ENCODE measurements around the gene CACFD1. TPM values are rescaled to one million over a fixed set of nuclear protein-coding genes. Genes with fewer than 3 reads are reported as not detected.

Gene CACFD1
- polyA plus RNA-seq, 3 donors, result 5.0 to 6.7 (median 5.1) TPM

DNA sequence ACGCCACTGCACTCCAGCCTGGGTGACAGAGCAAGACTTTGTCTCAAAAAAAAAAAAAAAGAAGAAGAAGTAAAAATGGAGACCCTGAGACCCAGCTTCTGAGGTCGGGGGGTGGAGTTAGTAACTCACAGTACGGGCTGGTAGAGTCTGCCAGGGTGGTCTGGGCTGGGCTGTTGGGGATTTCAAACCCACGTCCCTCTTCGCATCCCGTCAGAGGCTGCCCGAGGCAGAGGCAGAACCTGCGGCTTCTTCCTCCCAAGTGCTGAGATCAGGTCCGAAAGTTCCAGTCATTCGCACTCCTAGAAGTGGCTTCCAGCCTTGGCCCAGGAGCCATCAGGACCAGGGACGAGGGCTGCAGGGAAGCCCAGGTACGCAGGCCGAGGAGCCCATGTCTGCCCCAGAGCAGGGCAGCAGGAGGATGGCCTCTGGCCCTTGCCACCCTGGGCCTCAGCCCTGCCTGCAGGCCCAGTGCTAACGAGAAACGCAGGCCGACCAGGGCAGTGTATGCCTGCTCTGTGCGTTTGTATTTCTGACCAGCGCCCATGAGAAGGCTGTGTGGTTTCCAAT, 29.0 kb downstream of the CACFD1 start:
- Histone ChIP-seq H3K27ac (ENCODE audit: low read depth in 1 of 2, low read length in 2 of 2) (no peak overlapping the region), H3K27me3 (ENCODE audit: control insufficient read depth in 2 of 2, insufficient read depth in 2 of 2, low read length in 2 of 2) (no peaks in the 10 kb centered on the region), H3K36me3 (replicated peaks in 1 of 2; ENCODE audit: control insufficient read depth in 1 of 2, insufficient read depth in 2 of 2, low read length in 2 of 2) (no peaks in the 10 kb centered on the region), H2AFZ (ENCODE audit: insufficient read depth, low read depth, low read length, poor library complexity, severe bottlenecking) (no peak overlapping the region), H3K9ac (ENCODE audit: insufficient read depth, low read length, poor library complexity, severe bottlenecking) (no peak overlapping the region), H3K4me3 (replicated peaks in 1 of 3; ENCODE audit: low read depth in 2 of 3, low read length in 3 of 3) (no peak overlapping the region), H3K79me2 (ENCODE audit: insufficient read depth, low read length) (no peaks in the 10 kb centered on the region), H3K4me1 (ENCODE audit: control insufficient read depth in 1 of 2, insufficient read depth in 2 of 2, low read length in 2 of 2) (peaks cover 6 to 8% of the 10 kb centered on the region in 2 donors), H3K9me3 (replicated peaks in 1 of 2; ENCODE audit: control insufficient read depth in 1 of 2, insufficient read depth in 1 of 2, low read length in 2 of 2) (no peaks in the 10 kb centered on the region), H4K20me1 (ENCODE audit: insufficient read depth, low read length) (no peaks in the 10 kb centered on the region), H3K4me2 (replicated peaks; ENCODE audit: extremely low read depth, low read length, poor library complexity, severe bottlenecking) (no peak overlapping the region)
- TF ChIP-seq, protein P1, sequence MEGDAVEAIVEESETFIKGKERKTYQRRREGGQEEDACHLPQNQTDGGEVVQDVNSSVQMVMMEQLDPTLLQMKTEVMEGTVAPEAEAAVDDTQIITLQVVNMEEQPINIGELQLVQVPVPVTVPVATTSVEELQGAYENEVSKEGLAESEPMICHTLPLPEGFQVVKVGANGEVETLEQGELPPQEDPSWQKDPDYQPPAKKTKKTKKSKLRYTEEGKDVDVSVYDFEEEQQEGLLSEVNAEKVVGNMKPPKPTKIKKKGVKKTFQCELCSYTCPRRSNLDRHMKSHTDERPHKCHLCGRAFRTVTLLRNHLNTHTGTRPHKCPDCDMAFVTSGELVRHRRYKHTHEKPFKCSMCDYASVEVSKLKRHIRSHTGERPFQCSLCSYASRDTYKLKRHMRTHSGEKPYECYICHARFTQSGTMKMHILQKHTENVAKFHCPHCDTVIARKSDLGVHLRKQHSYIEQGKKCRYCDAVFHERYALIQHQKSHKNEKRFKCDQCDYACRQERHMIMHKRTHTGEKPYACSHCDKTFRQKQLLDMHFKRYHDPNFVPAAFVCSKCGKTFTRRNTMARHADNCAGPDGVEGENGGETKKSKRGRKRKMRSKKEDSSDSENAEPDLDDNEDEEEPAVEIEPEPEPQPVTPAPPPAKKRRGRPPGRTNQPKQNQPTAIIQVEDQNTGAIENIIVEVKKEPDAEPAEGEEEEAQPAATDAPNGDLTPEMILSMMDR (IDR thresholded peaks at IDR 0.05), result no peak
- H3K9me3 Mint-ChIP-seq, result peaks cover 0 to under 1% (median 0%) of the 10 kb centered on the region in 7 donors
- no peak overlapping the region for H3K4me3 Mint-ChIP-seq
- peaks cover 5 to 13% (median 7%) of the 10 kb centered on the region in 3 donors for H3K27me3 Mint-ChIP-seq (ENCODE audit: low read depth in 3 of 3)
- intact Hi-C loops (cut with micrococcal nuclease), result loop anchor here in 1 of 2 donors (10.0 kb wide), 1 partner anchor 464 kb away; no protein-coding TSS in a partner anchor
- no peaks in the 10 kb centered on the region for H3K36me3 Mint-ChIP-seq
- WGBS (ENCODE audit: insufficient coverage), result 91% methylated on average over 17 of the region's 18 CpGs
- H3K27ac Mint-ChIP-seq, result no peak overlapping the region
- peaks cover 5% of the 10 kb centered on the region for H3K4me1 Mint-ChIP-seq
- DNase-seq, result no peak

DNA sequence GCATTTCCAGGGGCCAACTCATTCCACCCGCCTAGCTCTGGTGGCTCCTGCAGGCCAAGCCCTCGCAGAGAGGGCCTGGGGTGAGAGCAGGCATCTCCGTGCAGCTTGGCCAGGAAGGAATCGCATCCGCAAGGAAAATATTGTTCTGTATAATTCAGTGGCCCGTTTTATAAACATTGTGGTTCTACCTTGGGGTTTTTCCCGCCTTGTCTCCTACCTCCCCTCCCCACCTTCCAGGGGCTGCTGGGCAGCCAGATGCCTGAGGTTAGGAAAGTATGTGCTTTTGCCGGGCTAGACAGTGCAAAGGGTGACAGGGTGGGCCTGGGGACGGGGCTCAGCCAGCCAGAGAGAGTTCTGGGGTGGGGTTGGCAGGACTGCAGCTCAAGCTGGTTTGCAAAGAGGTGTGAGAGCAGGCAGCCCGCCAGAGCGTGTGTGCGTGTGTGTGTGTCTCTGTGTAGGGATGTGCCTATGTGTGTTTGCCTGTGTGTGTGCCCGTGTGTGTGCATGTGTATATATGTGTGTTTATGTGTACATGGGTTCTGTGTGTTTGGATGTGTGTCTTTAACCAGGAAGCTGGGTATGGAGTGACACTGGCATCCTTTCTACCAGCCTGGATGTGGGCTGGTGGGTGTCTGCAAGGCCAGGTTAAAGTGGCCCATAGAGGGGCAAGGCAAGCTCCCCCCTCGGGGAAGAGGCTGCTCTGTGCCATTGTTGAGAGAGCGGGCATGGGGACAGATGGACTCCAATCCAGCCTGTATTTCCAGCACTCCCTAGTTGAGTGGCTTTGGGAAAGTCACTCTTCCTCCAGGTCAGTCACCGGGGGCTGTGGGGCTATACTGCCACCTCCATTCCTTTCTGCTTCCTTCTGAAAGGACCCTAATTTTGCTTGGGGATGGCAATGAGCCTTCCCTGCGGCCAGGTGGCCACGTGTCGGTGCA, 29.7 kb downstream of the CACFD1 start:
- Histone ChIP-seq H4K20me1 (ENCODE audit: insufficient read depth, low read length) (no peaks in the 10 kb centered on the region), H3K9me3 (replicated peaks in 1 of 2; ENCODE audit: control insufficient read depth in 1 of 2, insufficient read depth in 1 of 2, low read length in 2 of 2) (no peaks in the 10 kb centered on the region), H3K27ac (ENCODE audit: low read depth in 1 of 2, low read length in 2 of 2) (no peak overlapping the region), H3K27me3 (ENCODE audit: control insufficient read depth in 2 of 2, insufficient read depth in 2 of 2, low read length in 2 of 2) (no peaks in the 10 kb centered on the region), H3K79me2 (ENCODE audit: insufficient read depth, low read length) (no peaks in the 10 kb centered on the region), H2AFZ (ENCODE audit: insufficient read depth, low read depth, low read length, poor library complexity, severe bottlenecking) (no peak overlapping the region), H3K36me3 (replicated peaks in 1 of 2; ENCODE audit: control insufficient read depth in 1 of 2, insufficient read depth in 2 of 2, low read length in 2 of 2) (no peaks in the 10 kb centered on the region), H3K4me3 (replicated peaks in 1 of 3; ENCODE audit: low read depth in 2 of 3, low read length in 3 of 3) (no peak overlapping the region), H3K4me1 (ENCODE audit: control insufficient read depth in 1 of 2, insufficient read depth in 2 of 2, low read length in 2 of 2) (peaks cover 6 to 8% of the 10 kb centered on the region in 2 donors), H3K9ac (ENCODE audit: insufficient read depth, low read length, poor library complexity, severe bottlenecking) (no peak overlapping the region), H3K4me2 (replicated peaks; ENCODE audit: extremely low read depth, low read length, poor library complexity, severe bottlenecking) (no peak overlapping the region)
- H3K27ac Mint-ChIP-seq, result no peak overlapping the region
- peaks cover 5% of the 10 kb centered on the region for H3K4me1 Mint-ChIP-seq
- H3K4me3 Mint-ChIP-seq, result no peak overlapping the region
- WGBS (ENCODE audit: insufficient coverage), result 93% methylated on average over 12 of the region's 19 CpGs
- TF ChIP-seq, protein P1 (IDR thresholded peaks at IDR 0.05), result no peak
- intact Hi-C loops (cut with micrococcal nuclease), result loop anchor here in 1 of 2 donors (10.0 kb wide), 1 partner anchor 465 kb away; no protein-coding TSS in a partner anchor
- H3K36me3 Mint-ChIP-seq, result no peaks in the 10 kb centered on the region
- H3K9me3 Mint-ChIP-seq, result no peaks in the 10 kb centered on the region
- DNase-seq, result no peak
- H3K27me3 Mint-ChIP-seq (ENCODE audit: low read depth in 3 of 3), result peaks cover 3 to 11% (median 5%) of the 10 kb centered on the region in 3 donors
